GM18517 (cell line): ENCODE results near the gene SDR9C7.
"Not testable (repeated sequence)": the region's sequence is repeated elsewhere in the genome, so short reads cannot be mapped to it uniquely, and the experiment has no call there.

Experiments used
- ATAC-seq: cut with Tn5 transposase; IDR thresholded peaks from one replicate; pipeline ENCODE4 v1.9.1; 2021; ENCODE audit warnings: mild to moderate bottlenecking, moderate library complexity; ENCODE audit not compliant: unreplicated experiment

SDR9C7 gene

DNA sequence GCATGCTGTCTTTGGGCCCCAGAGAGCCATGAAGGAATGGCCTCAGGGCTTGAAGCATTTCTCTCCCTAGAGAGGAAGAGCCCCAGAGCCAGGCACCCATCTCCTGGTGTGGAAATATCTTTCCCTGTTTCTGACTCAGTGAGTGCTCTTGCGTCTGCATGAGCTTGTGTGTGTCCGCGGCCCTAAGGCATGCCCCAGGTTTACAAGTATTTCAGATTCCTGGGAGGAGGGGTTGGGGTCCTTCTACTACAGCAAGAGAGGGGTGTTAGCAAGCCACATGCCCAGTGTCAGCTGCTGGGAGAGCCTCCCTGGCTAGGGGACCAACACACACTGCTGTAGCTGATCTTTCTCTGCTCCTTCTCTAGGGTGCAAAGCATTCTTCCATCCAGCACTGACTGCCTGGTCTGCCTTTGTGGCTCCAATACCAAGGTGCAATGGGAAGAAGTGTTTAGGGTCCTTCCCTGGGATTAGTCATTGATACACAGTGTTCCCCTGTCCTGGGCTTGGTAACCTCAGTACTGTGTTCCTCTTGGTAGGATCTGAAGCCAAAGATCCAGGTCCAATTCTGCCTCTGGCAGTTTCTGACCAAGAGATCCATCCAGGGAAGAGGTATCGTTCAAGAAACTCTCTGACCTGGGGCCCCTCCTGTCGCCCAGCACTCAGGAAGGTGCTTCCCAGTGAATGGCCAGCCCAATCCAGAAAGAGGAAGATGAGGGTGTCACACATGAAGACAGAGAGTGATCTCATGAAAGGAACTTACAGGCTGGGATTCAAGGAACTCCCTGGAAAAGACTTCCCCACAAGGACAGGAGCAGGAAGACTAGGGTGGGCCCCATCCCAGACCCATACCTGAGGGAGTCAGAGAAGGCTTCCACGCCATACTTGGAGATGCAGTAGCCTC lies 20.1 kb upstream of the SDR9C7 start:
- ATAC-seq, result no peak

DNA sequence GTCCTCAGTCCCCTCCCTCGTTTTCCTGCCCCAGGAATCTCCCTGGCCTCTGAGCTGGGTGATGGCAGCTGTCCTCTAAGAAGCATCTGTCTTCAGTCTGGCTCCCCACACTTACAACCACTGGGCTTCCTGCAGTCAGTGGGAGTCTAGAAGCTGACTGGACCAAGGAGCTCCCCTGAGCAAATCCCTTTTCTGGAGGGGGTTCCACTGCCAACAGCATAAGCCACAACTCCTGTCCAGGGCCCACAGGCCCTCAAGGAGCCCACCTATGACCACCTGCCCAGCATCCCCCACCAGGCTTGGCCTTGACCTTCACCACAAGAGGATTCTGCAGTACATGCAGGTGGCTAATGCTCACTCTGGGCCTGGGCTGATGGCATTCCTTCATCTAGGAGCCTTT lies 19.1 kb upstream of the SDR9C7 start:
- no peak for ATAC-seq

DNA sequence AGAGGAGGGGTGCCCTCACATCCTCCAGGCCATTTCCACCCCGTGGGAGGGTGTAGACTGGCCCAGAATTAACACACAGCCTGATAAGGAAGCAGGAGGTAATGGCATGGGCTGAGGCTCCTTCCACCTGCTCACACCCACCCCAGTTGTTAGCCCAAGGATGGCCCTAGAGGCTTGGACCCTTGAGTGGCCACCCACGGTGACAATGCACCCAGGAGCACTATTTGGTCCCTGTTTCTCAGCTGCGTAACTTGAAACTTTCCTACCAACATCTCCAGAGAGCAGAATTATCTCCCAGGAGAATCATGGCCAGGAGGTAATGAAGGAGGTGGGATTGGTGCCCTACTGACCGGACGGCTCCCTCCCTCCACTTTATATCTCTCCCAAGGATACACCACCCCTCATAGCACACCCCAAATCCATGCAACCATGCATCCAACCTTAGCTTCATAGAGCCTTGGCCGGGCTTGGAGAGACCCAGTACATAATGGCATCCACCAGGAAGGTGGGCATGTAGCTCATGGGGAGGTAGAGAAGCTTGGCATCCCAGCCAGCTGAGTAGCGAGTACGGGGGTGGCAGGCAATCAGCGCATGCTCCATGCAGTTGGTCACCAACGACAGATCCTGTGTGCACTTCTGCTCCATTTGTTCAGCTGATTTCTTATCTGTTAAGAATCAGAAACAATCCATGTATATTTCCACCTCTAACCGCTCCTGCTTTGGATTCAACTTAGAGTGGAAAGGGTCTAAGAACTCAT lies 17.6 kb upstream of the SDR9C7 start:
- ATAC-seq, result no peak

DNA sequence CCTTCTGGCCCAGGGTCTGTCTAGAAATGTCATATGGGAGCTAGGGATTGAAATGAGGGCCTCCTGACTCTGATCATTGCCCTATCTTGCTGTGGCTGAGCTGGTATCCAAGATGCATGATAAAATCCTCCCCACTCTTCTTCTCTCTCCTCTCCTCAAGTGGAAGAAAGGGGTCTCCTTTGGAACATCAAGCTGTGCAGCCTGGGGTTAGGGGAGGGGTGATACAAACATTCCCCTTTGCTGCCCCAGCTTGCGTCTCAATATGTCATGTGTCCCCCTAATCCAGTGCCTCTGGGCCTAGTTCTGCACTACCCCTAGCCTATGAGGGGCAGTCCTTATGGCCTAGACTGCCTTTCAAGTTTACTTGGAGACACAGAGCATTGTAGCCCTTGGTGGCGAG lies 14.7 kb upstream of the SDR9C7 start:
- ATAC-seq, result no peak

DNA sequence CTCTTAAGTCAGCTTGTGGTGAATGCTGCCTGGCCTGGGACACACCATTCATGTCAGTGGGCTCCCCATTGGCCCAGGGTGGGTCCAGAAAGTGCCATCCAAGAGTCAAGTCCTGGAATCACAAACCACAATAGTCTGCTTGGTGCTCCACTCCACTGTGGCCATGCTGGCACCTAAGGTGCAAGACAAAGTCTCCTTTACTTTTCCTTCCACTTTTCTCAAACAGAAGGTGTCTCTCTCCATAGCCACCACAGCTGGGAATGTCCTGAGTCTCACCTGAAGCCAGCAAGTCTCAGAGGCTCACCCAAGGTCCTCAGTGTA lies 14.2 kb upstream of the SDR9C7 start:
- no peak for ATAC-seq

DNA sequence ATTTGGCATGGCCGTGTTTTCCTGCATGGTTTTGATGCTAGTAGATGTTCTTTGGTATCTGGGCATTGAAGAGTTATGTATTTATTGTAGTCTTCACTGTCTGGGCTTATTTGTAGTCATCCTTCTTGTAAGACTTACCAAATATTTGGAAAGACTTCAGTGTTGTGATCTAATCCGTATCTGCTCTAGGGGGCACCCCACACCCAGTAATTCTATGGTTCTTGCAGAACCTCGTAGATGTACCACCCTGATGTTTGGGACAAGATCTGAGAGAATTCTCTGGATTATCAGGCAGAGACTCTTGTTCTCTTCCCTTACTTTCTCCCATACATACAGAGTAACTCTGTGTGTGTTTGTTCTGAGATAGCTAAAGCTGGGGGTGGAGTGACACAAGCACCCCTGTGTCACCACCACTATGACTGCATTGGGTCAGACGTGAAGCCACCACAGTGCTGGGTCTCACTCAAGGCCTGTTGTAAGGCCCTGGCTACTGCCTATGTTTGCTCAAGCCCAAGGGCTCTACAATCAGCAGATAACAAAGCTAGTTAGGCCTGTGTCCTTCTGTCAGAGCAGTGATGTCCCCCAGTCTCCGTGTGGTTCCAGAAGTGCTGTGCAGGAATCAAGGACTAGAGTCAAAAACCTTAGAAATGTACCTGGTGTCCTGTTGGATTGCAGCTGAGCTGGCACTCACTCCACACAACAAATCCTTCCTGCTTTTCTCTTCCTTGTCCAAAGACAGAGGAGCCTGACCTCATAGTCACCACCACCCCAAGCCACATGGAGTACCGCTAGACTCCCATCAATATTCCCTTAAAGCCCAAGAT lies 13.6 kb upstream of the SDR9C7 start:
- no peak for ATAC-seq

DNA sequence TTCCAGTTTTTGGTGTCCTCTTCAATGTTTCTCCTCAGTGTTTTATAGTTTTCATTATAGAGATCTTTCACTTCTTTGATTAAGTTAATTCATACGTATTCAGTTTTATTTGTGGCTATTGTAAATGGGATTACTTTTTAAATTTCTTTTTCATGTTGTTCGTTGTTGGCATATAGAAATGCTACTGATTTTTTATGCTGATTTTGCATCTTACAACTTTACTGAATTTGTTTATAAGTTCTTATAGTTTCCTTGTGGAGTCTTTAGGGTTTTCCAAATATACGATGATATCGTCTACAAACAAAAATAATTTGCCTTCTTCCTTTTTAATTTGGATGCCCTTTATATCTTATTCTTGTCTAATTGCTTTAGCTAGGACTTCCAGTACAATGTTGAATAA lies 9.7 kb upstream of the SDR9C7 start:
- ATAC-seq, result no peak

DNA sequence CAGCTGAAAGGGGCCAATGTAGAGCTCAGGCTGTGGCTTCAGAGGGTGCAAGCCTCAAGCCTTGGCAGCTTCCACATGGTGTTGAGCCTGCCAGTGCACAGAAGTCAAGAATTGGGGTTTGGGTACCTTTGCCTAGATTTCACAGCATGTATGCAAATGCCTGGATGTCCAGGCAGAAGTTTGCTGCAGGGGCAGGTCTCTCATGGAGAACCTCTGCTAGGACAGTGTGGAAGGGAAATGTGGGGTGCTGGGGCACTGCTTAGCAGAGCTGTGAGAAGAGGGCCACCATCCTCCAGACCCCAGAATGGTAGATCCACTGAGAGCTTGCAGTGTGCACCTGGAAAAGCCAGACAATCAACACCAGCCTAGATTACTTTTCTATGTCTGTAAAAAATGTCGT lies 9.2 kb upstream of the SDR9C7 start:
- ATAC-seq, result not testable (repeated sequence)

DNA sequence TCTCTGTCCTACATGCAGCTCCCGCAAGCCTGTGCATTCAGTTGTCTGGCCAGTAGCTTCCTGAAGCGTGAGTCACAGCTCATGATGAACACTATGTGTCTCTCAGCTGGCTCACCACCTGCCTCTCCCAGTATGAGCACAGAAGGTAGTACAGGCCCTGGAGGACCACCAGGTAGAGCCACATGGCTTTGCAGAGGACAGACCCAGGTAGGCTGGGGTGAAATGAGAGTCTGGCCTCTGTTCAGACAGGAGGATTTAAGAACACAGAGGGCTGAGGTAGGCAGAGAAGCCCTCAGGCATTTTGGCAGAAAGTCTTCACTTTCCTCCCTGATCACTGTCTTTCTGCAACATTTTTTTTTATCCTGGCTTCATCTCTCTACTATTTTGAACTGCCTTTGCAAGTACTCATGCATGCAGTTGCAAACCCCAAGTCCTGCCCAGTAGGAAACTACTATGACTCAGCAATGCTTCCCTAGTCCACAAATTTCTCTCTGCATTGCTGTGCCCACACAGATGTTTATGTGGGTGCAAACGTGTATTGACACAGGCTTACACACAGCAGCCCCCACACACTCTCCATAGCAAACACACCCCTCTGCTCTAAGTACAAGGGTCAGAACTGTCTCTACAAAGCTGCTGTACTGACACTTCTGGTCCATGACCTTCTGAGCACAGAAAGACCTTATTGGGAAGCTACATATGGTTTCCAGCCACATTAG lies 7.2 kb upstream of the SDR9C7 start:
- no peak for ATAC-seq

DNA sequence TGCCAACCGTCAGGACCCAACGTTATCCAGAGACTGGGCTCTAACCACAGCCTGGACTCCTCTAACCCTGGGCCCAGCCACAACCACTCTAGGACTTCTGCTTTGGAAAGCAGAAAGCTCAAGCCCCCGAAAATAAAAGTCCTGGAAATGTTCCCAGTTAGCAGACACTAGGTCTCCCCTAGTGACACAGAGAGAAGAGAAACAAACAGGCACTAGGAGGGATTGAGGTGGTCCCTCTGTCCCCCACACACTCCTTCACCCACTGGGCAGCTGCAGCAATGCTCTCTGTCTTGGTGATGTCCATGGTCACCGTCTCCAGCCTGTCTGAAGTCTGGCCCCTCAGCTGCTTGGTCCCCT lies 6.7 kb upstream of the SDR9C7 start:
- not testable (repeated sequence) for ATAC-seq

DNA sequence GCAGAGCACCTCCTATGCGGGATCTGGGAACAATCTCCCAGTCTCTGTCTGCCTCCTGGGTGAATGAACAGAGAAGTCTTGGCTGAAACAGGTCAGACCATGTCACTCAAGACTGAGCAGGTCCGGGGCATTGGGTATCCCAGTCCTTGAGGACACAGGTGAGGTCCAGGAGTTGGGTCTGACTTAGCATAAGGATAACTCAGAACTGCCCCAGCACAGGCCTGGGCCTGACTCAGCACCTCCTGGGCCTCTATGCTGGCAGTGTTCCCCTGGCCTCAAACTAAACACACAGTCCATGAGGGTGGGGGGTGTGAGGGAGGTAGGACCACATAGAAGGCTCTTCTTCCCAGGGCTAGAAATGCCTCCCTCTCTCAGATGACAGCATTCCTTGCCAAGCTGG lies 1.5 kb upstream of the SDR9C7 start:
- ATAC-seq, result no peak

DNA sequence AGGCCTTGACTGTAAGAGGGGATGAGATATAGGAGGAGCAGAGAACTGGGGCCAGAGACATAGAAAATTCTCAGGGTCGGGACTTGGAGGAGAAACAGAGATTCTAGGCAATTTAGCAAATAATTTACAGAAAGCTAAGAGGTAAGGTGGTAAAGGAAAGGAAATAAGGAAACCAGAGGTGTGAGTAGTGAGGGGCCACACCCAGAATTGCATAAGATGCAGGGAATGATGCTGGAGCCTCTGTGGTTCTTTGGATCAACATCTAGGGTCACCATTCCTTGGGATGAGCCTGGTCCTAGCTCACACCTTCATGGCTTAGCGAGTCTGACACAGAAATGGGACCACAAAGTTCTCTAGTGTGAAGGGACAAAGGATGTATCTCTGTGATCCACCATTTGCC lies 949 bp upstream of the SDR9C7 start:
- no peak for ATAC-seq

DNA sequence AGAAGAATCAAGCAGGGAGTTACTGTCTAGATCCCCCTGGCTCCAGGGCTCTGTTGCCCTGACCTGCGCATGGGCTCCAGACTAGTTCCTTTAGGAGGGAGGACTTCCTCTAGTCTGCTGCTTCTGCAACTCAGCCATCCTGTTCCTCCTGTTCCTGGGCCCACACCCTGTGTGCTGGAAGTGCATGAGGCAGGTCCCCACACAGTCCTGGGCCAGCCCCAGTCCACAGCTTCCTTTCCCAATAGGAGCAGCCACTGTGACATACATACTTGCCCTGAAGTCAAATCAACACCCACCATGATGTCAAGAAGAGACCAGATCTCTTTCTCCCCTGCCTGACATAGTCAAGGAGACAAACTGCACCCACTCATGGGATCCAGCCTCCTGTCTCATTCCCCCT lies 1.3 kb downstream of the SDR9C7 start:
- no peak for ATAC-seq

DNA sequence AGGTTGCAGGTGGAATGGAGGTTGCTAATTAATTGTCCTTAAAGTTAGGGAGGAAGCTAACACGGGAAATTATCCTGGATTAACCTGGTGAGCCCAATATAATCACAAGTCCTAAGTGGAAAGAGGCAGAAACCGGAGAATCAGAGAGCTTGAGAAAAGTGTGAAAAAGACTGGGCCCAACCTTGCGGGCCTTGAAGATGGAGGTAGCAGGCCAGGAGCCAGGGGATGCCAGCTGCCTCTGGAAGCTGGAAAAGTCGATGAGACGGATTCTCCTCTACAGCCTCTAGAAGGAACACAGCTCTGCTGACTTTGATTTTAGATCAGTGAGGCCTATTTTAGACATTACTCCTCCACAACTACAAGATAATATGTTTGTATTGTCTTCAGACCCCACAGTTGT lies 2.1 kb downstream of the SDR9C7 start:
- no peak for ATAC-seq

DNA sequence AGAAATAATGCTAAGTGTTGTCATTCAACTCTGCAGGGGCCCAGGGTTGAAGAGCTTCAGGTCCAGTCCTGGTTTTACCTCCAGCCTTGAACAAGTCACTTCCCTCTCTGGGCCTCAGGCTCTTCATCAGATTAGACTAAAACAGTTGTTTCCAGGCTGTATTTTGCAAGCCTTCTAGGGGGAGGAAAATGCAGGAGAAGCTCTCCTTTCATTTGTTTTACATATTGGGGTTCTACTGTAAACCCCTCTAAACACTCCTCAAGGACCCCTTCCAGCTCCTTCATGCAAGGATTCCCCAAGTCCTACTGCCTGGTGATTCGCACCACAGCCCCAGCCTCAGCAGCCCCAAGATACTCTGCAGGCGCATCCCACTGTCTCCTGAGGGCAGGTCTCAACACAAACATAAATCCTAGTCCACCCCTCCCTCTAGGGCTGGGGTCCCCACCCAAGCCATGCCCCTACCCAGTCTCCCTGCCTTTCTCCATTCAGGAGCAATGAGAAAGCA lies 2.7 kb downstream of the SDR9C7 start:
- no peak for ATAC-seq

DNA sequence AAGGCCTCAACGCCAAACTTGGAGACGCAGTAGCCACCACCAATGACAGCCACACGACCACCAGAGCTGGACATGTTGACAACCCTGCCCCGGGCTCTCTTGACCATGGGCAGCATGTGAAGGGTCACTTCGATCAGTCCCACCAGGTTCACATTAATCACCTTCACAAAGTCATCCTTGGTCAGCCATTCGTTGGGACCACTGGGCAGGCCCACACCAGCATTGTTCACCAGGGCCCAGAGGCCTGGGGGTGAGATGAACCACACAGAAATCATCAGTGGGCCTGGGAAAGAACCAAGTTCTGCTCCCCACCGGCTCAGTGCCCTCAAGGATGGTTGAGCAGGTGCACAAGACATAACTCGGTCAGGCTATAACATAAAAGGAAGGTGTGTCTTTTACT lies 4.0 kb downstream of the SDR9C7 start:
- ATAC-seq, result no peak

DNA sequence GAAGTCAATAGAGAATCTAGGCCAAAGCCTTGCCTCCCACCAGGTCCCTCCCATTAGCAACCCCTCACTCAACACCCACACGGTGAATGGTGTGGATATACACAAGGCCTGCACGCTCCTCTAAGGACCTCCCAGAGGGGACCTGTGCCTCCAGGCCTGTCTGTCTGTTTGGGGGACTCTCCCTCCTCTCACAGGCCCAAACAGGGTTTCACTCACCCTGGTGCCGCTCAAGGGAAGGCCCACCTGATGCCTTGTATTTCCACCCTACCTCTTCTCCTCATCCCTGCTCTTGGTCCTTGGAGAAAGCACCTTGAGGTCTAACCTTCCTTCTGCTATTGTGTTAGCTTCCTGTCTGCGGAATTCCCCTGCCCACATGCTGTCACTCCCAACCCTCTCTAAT lies 4.4 kb downstream of the SDR9C7 start:
- no peak for ATAC-seq

DNA sequence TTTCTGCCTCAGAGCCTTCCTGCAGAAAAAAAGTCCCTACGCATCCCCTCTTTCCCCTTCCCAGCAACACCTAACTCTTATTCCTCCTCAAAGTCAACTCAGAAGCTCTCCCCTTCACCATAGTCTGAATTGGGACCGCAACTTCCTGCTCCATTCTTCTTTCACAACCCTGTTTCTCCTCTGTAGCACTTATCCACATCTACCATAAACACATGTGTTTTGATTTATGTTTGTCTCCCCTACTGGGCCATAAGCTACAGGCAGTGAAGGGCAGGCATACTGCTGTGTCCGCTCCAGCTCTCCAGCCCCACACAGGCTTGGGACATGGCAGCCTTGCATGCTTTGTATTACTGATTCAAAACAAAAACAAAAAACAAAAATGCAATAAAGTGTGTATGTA lies 5.9 kb downstream of the SDR9C7 start:
- no peak for ATAC-seq

DNA sequence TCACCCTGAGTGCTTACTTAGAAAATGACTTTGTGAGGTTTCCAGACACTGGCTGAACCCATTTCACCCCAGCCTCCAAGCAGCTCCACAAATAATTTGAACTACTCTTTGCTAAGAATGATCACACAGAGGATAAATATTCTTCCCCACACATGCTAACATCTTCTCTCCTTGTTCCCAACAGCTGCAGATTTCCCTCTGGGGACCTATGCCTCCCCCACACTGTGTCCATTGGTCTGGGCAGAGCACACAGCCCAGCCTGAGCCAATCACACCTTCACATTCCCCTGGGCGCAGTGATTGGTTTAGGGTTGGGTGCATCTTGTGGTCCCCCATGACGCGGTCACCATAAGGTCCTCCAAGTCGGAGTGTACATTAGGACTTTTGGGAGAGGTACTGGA lies 6.9 kb downstream of the SDR9C7 start:
- ATAC-seq, result no peak

DNA sequence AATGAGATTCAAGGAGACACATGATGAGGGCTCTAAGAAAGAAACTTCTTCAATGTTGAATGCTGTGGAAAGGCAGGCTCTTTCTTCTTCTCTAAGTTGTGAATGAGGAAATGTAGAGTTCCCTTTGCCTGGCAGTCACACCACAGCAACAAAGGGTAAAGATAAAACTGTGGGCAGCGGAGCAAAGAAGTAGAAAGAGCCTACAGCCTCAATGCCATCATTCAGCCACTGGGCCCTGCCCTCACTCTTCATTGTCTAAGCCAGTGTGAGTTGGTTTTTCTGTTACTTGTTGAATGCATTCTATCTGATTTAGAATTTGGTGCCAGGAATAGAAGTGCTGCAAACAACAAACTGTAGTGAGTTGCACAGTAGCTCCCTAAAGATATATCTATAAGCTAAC lies 12.2 kb downstream of the SDR9C7 start:
- no peak for ATAC-seq

DNA sequence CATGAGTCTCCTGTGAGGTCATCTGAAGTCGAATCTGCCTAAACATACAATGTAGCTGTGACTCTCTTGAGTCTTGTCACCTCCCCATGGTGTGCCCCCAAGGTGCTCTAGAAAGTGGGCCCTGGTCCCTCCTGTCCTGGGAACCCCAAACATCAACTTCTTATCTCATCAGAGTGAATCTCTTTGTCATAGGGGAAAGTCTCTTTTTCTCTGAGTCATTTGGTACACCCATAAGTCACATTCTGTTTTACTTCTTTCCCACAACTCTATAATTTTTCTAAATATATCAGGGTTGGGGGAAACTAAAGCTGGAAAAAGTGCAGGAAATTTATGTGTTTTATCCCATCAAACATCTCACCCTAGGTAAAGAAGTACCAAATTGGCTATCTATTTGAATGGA lies 12.9 kb downstream of the SDR9C7 start:
- no peak for ATAC-seq
